Cortex of kidney (tissue), 1 donor: ENCODE data around the gene NLN.
"Not testable (repeated sequence)": the region's sequence is repeated elsewhere in the genome, so short reads cannot be mapped to it uniquely, and the experiment has no call there.

ENCODE experiments used
- DNase-seq: peaks from one replicate; lab custom pipeline; 2025; lab: John Stamatoyannopoulos, UW

Gene NLN

DNA sequence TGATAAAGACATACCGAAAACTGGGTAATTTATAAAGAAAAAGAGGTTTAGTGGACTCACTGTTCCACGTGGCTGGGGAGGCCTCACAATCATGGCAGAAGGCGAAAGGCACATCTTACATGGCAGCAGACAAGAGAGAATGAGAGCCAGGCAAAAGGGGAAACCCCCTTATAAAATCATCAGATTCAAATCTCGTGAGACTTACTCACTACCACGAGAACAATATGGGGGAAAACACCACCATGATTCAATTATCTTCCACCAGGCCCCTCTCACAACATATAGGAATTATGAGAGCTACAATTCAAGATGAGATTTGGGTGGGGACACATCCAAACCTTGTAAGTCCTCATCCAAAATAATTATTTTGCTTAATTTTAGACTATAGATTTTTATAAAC is 149.8 kb downstream of the NLN start:
- DNase-seq: not testable (repeated sequence)

- no peak for DNase-seq
Measured at GRCh38 chr5:65873181-65873750, 151.3 kb downstream of the NLN start.

DNA sequence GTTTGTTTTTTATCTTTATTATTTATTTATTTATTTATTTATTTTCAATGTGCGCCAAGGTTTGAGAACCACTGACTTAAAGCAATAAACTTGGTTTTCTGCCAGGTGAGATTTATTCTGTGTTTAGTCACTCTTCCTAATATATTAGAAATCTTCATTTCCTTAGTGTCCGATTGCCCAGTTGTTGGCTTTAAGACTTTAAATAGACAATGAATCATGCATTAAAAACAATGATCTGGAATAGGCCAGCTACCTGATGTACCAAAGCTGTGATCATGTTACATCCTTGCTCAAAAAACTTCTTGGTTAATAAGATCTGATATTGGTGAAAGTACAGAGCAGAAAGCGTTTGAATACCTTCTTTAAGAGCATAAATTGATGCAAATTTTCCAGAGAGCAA is 152.2 kb downstream of the NLN start:
- DNase-seq: no peak

- DNase-seq: no peak
Measured at GRCh38 chr5:65876496-65876895, 154.5 kb downstream of the NLN start.

DNA sequence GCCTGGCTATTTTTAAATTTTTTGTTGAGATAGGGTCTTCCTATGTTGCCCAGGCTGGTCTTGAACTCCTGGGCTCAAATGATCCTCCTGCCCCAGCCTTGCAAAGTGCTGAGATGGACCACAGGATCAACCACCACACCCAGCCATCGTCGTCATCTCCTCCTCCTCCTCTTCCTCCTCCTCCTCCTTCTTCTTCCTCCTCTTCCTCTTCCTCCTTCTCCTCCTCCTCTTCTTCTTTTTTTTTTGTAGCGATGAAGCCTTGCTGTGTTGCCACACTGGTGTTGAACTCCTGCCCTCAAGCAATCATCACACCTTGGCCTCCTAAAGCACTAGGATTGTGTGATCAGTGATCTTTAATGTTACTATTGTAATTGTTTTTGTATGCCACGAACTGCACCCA is 155.0 kb downstream of the NLN start:
- no peak for DNase-seq
